ENCODE data around the gene EFNB2. TPM values are rescaled to one million over a fixed set of nuclear protein-coding genes. Genes with fewer than 3 reads are reported as not detected.
A peak's percentile ranks its signal among the peaks of the same experiment; 100 is the strongest.

Gene EFNB2
- total and polyA plus RNA-seq, 8 donors = 3.0 to 48.7 (median 13.4) TPM

DNA sequence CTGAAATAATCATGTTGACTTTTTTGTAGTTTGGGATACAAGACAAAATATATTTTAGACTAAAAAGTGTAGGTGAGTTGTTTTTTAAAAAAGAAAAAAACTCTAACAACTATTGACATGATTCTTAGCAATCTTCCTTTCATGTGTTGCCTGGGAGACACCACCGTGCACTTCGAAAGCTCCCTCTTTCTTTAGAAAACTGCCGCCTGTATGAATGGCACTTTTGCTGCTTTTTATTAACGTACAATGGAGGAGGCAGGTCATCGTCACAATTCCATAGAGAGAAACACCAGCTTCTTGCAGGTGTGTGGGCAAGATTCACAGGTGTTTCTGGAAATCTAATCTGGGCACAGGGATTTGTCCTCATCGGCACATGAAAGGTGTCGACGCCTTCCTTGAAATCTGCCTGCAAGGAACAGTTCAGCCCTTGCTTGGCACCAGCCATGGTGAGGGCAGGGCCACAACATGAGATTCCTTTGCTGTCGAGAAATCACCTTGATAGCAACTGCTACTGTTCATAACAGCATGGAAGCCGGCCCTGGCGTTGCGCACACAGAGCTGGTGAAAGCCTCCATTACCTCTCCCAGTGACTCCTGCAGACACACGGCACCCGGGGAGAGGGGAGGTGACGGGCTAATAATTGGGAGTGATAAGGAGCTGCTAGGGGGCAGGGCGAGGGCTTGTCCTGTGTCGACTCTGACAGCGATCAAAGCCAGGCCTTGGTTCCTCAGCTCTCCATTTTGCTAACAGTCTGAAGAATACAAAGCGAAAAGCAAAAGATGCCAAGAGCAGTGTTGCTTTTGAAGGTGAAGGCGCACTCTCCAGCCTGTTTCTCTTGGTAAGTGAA lies 66.5 kb downstream of the EFNB2 start:
- Histone ChIP-seq H3K4me1 (peaks cover 10 to 33% (median 15%) of the 10 kb centered on the region in 4 donors), H3K9me3 (no peaks in the 10 kb centered on the region), H3K4me3 (no peak overlapping the region), H3K27me3 (no peaks in the 10 kb centered on the region), H3K36me3 (no peaks in the 10 kb centered on the region), H3K27ac (peak overlapping the region in 1 of 5 donors; percentile 59)
- 72 to 80% (median 75%) methylated on average over 16 to 20 of the region's 20 CpGs for WGBS, 5 donors
- intact Hi-C loops (cut with DNase I; ENCODE audit: low total_unique reads) = no loop called here
- TF ChIP-seq POLR2AphosphoS5 (IDR thresholded peaks at IDR 0.05) (no peak), POLR2A (IDR thresholded peaks at IDR 0.05) (no peak), EP300 (IDR thresholded peaks at IDR 0.05) (no peak)
- TF ChIP-seq, protein P1, sequence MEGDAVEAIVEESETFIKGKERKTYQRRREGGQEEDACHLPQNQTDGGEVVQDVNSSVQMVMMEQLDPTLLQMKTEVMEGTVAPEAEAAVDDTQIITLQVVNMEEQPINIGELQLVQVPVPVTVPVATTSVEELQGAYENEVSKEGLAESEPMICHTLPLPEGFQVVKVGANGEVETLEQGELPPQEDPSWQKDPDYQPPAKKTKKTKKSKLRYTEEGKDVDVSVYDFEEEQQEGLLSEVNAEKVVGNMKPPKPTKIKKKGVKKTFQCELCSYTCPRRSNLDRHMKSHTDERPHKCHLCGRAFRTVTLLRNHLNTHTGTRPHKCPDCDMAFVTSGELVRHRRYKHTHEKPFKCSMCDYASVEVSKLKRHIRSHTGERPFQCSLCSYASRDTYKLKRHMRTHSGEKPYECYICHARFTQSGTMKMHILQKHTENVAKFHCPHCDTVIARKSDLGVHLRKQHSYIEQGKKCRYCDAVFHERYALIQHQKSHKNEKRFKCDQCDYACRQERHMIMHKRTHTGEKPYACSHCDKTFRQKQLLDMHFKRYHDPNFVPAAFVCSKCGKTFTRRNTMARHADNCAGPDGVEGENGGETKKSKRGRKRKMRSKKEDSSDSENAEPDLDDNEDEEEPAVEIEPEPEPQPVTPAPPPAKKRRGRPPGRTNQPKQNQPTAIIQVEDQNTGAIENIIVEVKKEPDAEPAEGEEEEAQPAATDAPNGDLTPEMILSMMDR (IDR thresholded peaks at IDR 0.05) = no peak
- peak in 1 of 2 donors; percentile 49 for DNase-seq

DNA sequence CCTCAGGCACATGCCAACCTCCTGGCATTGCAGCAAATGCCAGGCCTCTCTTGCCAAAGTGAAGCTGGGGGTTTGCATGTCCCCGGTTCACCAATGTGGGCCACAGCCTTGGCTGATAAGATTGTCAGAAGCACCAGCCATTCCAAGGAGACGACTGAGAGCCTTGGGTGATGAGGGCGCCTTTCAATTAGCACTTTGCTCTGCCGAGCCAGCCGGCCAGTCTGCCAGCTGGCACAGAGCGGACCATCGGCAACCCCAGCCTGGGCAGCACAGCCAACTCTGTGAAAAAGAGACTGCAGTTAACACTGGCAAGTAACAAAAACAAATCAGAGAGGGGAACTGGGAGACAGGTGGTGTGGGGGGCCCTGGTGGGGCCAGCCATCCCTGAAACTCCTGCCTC lies 67.3 kb downstream of the EFNB2 start:
- Histone ChIP-seq H3K9me3 (no peaks in the 10 kb centered on the region), H3K4me1 (peaks cover 7 to 29% (median 14%) of the 10 kb centered on the region in 4 donors), H3K4me3 (no peak overlapping the region), H3K27ac (peak overlapping the region in 3 of 5 donors; percentile 31 to 59 (median 39)), H3K36me3 (no peaks in the 10 kb centered on the region), H3K27me3 (no peaks in the 10 kb centered on the region)
- intact Hi-C loops (cut with DNase I; ENCODE audit: low total_unique reads) = no loop called here
- WGBS, 5 donors = 29 to 52% (median 37%) methylated on average over 4 to 7 of the region's 7 CpGs
- TF ChIP-seq POLR2AphosphoS5 (IDR thresholded peaks at IDR 0.05) (peak in 1 of 3 donors; percentile 7), EP300 (IDR thresholded peaks at IDR 0.05) (no peak)
- peak in 1 of 2 donors; percentile 66 for DNase-seq

DNA sequence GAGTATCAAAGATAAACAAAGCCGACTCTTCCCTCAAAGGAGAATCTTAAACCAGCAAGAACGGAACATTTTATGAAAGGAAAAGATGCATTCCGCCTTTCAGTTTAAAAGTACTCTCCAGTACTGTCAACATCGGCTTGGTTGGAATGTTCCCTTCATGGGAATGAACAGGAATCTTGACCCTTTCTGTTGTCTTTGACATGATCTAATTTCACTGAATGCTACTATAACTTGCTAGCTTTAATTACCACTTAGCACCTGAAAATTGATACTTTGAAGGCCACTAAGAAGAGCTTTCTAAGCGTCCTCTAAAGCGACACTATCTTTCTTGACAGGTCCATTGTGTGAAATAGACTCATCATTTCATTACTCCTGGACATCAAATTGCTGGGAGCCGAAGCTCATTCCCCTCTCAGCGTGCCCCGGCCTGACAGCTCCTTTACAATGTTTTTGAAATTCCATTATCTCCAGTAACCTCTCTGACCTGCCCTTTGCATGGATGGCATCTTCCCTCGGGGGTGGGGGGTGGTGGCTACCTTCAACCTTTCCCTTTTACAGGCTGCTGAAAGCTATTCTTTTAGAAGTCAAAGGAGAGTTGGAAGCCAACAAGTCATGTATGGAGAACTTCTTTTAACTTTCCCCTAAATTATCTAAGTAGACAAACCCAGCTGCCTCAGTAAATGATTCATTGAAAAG lies 67.9 kb downstream of the EFNB2 start:
- H3K36me3 ChIP-seq = no peaks in the 10 kb centered on the region
- H3K4me3 ChIP-seq = no peak overlapping the region
- H3K27me3 ChIP-seq = no peaks in the 10 kb centered on the region
- peaks cover 1 to 23% (median 8%) of the 10 kb centered on the region in 4 donors for H3K4me1 ChIP-seq
- intact Hi-C loops (cut with DNase I; ENCODE audit: low total_unique reads) = no loop called here
- H3K27ac ChIP-seq = peak overlapping the region in 2 of 5 donors; percentile 39 to 59
- TF ChIP-seq EP300 (IDR thresholded peaks at IDR 0.05) = no peak
- no peak for TF ChIP-seq POLR2AphosphoS5 (IDR thresholded peaks at IDR 0.05)
- TF ChIP-seq, protein P1 (IDR thresholded peaks at IDR 0.05) = no peak
- TF ChIP-seq POLR2A (IDR thresholded peaks at IDR 0.05) = no peak
- 72 to 81% (median 77%) methylated on average over 10 of the region's 10 CpGs for WGBS, 5 donors
- no peak for DNase-seq
- H3K9me3 ChIP-seq = no peaks in the 10 kb centered on the region

DNA sequence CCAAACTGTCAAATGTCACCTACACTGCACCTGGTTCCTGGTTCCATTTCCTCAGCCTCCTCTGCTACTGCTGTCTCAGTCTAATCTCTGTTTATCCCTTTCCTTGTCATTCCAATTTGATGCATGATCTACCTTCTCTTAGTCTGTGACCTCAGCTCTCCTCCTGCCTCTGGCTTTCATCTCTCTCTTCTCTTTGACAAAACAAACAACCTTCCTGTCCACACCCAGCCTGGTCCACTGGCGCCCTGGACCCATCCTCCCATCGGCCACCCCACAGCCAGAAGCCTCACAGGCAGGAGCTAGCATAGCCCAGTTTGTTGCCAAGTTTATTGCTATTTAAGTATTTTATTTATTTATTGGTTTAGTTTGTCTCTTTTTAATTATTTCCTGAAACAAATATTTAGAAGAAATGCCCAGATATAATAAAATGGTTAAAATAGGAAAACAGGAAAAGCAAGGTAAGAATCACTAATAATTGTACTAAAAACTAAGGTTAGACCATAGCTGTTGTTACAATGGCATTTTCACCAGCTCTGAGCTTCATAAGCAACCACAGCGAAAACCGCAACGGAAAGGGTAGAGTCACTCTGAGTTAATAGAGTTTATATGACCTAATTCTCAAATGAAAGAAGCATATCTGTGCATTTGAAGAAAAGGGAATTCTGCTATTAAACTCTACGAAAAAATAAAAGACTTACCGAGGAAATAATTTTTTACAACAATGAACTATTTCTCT lies 68.6 kb downstream of the EFNB2 start:
- H3K27me3 ChIP-seq = no peaks in the 10 kb centered on the region
- no peaks in the 10 kb centered on the region for H3K36me3 ChIP-seq
- no peak for DNase-seq
- H3K4me3 ChIP-seq = no peak overlapping the region
- no peaks in the 10 kb centered on the region for H3K9me3 ChIP-seq
- H3K4me1 ChIP-seq = peaks cover 0 to 16% (median 2%) of the 10 kb centered on the region in 4 donors
- 80 to 87% (median 84%) methylated on average over 7 of the region's 7 CpGs for WGBS, 5 donors
- intact Hi-C loops (cut with DNase I; ENCODE audit: low total_unique reads) = no loop called here
- no peak for TF ChIP-seq POLR2A (IDR thresholded peaks at IDR 0.05)
- no peak for TF ChIP-seq POLR2AphosphoS5 (IDR thresholded peaks at IDR 0.05)
- TF ChIP-seq EP300 (IDR thresholded peaks at IDR 0.05) = no peak
- TF ChIP-seq, protein P1 (IDR thresholded peaks at IDR 0.05) = no peak
- H3K27ac ChIP-seq = no peak overlapping the region
